Keratinocyte (primary cell): ENCODE results near the gene RPIA. TPM values are rescaled to one million over a fixed set of nuclear protein-coding genes. Genes with fewer than 3 reads are reported as not detected.

ENCODE experiments used
- DNase-seq: peaks from one replicate; pipeline ENCODE4 v3.0.0-alpha.2; 2011; ENCODE audit warnings: low read depth, missing footprints, low spot score
- FAIRE-seq: peaks from 2 replicates; lab custom pipeline; 2011; peaks lifted over from hg19 to GRCh38; lab: Jason Lieb, UNC
- H2AFZ ChIP-seq: 2 replicates; pipeline ENCODE4 v1.6.0; 2012; ENCODE audit warnings: low read length, control low read depth, inconsistent platforms; ENCODE audit not compliant: control insufficient read depth
- H3K27ac ChIP-seq: 2 replicates; pipeline ENCODE4 v1.5.1; 2011; ENCODE audit warnings: low read length; ENCODE audit not compliant: control insufficient read depth, insufficient read depth
- H3K27me3 ChIP-seq: 3 replicates; pipeline ENCODE4 v1.6.0; 2011; ENCODE audit warnings: low read length; ENCODE audit not compliant: control insufficient read depth, insufficient read depth; ENCODE audit errors: extremely low read depth
- H3K36me3 ChIP-seq, 2 experiments: 2 replicates in 1 of 2; 3 replicates in 1 of 2; pipeline ENCODE4 v1.5.1; 2011; ENCODE audit warnings: low read length in 2 of 2, mild to moderate bottlenecking in 1 of 2; ENCODE audit not compliant: control insufficient read depth in 2 of 2, insufficient read depth in 2 of 2; ENCODE audit errors: extremely low read depth in 1 of 2
- H3K4me1 ChIP-seq: 3 replicates; pipeline ENCODE4 v1.5.1; 2011; ENCODE audit warnings: low read length; ENCODE audit not compliant: control insufficient read depth, insufficient read depth; ENCODE audit errors: extremely low read depth
- H3K4me2 ChIP-seq: 3 replicates; pipeline ENCODE4 v1.6.0; 2011; ENCODE audit warnings: low read depth, low read length; ENCODE audit not compliant: control insufficient read depth, insufficient read depth; ENCODE audit errors: extremely low read depth
- H3K4me3 ChIP-seq, 3 experiments: fragments of 200-600 bp in 1 of 3; sonication (generic) in 1 of 3; 2 replicates in 2 of 3; 3 replicates in 1 of 3; pipeline ENCODE4 v1.5.1; 2011 to 2016; ENCODE audit warnings: low read length in 3 of 3, mild to moderate bottlenecking in 3 of 3, control low read depth in 2 of 3, inconsistent platforms in 1 of 3, low read depth in 1 of 3, mixed read lengths in 1 of 3, mixed run types in 1 of 3, moderate library complexity in 1 of 3; ENCODE audit not compliant: control insufficient read depth in 2 of 3, insufficient read depth in 2 of 3; ENCODE audit errors: extremely low read depth in 1 of 3
- H3K79me2 ChIP-seq: 2 replicates; pipeline ENCODE4 v1.6.0; 2012; ENCODE audit warnings: low read length; ENCODE audit not compliant: control insufficient read depth, insufficient read depth
- H3K9ac ChIP-seq: 3 replicates; pipeline ENCODE4 v1.6.0; 2011; ENCODE audit warnings: low read length; ENCODE audit not compliant: control insufficient read depth, insufficient read depth; ENCODE audit errors: extremely low read depth
- H3K9me1 ChIP-seq: 3 replicates; pipeline ENCODE4 v1.6.0; 2011; ENCODE audit warnings: low read length; ENCODE audit not compliant: control insufficient read depth, insufficient read depth; ENCODE audit errors: extremely low read depth
- H3K9me3 ChIP-seq: 2 replicates; pipeline ENCODE4 v1.5.1; 2012; ENCODE audit warnings: low read depth, low read length; ENCODE audit not compliant: control insufficient read depth
- H4K20me1 ChIP-seq: 3 replicates; pipeline ENCODE4 v1.6.0; 2011; ENCODE audit warnings: low read length; ENCODE audit not compliant: control insufficient read depth, insufficient read depth; ENCODE audit errors: extremely low read depth
- EZH2 ChIP-seq: IDR thresholded peaks from one replicate; pipeline ENCODE4 v1.6.1; 2012; ENCODE audit warnings: inconsistent platforms, mild to moderate bottlenecking, low read length, moderate library complexity
- dilution Hi-C: fragments of 300-500 bp; cut with MboI; formaldehyde crosslinking; loops from one replicate; pipeline ENCODE4 v1.7.0; 2020; ENCODE audit warnings: low sequenced_read_pairs; ENCODE audit not compliant: extremely low pct_ligation_motif_present
- polyA plus RNA-seq, 5 experiments: library from polyadenylated mRNA; depleted of rRNA in 3 of 5; stranded (reverse) in 3 of 5; stranded (forward) in 1 of 5; unstranded in 1 of 5; fragments of >200 nt; gene quantifications; 1 replicate in 1 of 5; 2 replicates in 3 of 5; 3 replicates in 1 of 5; pipeline versions ENCODE4 v1.2.1 to v1.2.3, GENCODE V29; 2011 to 2012; ENCODE audit warnings: missing spikeins in 2 of 5, low read depth in 1 of 5, low replicate concordance in 1 of 5
- TF ChIP-seq, protein P1 (sequence below), 3 experiments: IDR thresholded peaks in 1 of 3; conservative IDR thresholded peaks in 1 of 3; optimal IDR thresholded peaks in 1 of 3; 2 replicates in 2 of 3; 3 replicates in 1 of 3; pipeline versions ENCODE3 to v1.5.1; 2011; ENCODE audit warnings: low read length in 3 of 3, mild to moderate bottlenecking in 3 of 3, moderate library complexity in 2 of 3, control low read depth in 1 of 3, inconsistent platforms in 1 of 3; ENCODE audit not compliant: insufficient read depth in 2 of 3; ENCODE audit errors: extremely low read depth in 1 of 3

Gene RPIA
- polyA plus RNA-seq, 1 donor (not counting 4 experiments of a cell fraction or from before 2014, with no cell fraction given) = 11.4 TPM

DNA sequence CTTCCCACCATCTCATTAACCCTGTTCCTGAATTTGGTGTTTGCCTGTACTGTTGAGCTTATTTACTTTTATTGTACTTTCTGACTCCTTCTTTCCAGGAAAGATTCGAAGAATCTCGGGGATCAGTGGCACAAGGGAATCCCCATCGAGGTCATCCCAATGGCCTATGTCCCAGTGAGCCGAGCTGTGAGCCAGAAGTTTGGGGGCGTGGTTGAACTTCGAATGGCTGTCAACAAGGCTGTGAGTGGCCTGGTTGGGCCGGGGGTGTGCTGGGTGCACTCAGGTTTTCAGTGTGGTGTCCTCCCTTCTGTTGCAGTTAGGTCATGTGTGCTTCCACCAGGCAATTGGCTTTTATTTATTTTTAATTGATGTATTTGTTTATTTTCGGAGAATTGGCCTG, 45.0 kb downstream of the RPIA start:
- no peaks in the 10 kb centered on the region for H3K9me3 ChIP-seq
- no peak overlapping the region for H3K27ac ChIP-seq
- DNase-seq (no peak), FAIRE-seq (no peak)
- H3K27me3 ChIP-seq = no peaks in the 10 kb centered on the region
- H2AFZ ChIP-seq = no peak overlapping the region
- peaks cover 24% of the 10 kb centered on the region for H3K4me1 ChIP-seq
- no peak overlapping the region for H3K4me3 ChIP-seq
- no peaks in the 10 kb centered on the region for H3K9me1 ChIP-seq
- peaks cover 6 to 14% of the 10 kb centered on the region in 2 experiments for H3K36me3 ChIP-seq
- no peak overlapping the region for H3K9ac ChIP-seq
- H3K4me2 ChIP-seq = no peak overlapping the region
- no peaks in the 10 kb centered on the region for H4K20me1 ChIP-seq
- no peak for TF ChIP-seq EZH2
- TF ChIP-seq, protein P1, sequence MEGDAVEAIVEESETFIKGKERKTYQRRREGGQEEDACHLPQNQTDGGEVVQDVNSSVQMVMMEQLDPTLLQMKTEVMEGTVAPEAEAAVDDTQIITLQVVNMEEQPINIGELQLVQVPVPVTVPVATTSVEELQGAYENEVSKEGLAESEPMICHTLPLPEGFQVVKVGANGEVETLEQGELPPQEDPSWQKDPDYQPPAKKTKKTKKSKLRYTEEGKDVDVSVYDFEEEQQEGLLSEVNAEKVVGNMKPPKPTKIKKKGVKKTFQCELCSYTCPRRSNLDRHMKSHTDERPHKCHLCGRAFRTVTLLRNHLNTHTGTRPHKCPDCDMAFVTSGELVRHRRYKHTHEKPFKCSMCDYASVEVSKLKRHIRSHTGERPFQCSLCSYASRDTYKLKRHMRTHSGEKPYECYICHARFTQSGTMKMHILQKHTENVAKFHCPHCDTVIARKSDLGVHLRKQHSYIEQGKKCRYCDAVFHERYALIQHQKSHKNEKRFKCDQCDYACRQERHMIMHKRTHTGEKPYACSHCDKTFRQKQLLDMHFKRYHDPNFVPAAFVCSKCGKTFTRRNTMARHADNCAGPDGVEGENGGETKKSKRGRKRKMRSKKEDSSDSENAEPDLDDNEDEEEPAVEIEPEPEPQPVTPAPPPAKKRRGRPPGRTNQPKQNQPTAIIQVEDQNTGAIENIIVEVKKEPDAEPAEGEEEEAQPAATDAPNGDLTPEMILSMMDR (optimal IDR thresholded peaks at IDR 0.05 in 1 of 3, IDR thresholded peaks at IDR 0.05 in 1 of 3, conservative IDR thresholded peaks at IDR 0.05 in 1 of 3; ENCODE audit: extremely low read depth in 1 of 3, insufficient read depth in 2 of 3, low read length in 3 of 3) = no peak
- dilution Hi-C loops = no loop called here
- no peaks in the 10 kb centered on the region for H3K79me2 ChIP-seq

DNA sequence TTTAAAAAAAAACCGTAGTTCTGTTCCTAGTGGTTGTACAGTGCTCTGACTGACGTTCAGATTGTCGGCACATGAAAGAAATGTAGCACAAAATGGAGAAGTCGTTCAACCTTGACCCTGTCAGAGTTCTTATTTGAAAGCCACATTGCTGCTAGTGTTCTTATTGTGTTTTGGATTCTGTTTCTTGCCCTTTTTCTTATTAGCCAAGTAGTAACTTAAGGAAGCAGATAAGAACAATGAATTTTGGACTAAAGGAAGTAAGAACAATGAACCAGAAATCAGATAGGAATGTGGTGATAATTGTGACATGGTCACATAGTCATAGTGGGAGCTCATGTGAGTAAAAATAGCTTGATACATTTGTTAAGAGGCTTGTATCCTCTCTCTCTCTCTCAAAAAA, 45.9 kb downstream of the RPIA start:
- H3K4me2 ChIP-seq = no peak overlapping the region
- no peaks in the 10 kb centered on the region for H3K9me1 ChIP-seq
- TF ChIP-seq EZH2 = no peak
- TF ChIP-seq, protein P1 (optimal IDR thresholded peaks at IDR 0.05 in 1 of 3, IDR thresholded peaks at IDR 0.05 in 1 of 3, conservative IDR thresholded peaks at IDR 0.05 in 1 of 3; ENCODE audit: extremely low read depth in 1 of 3, insufficient read depth in 2 of 3, low read length in 3 of 3) = no peak
- H3K27me3 ChIP-seq = no peaks in the 10 kb centered on the region
- H3K36me3 ChIP-seq = peaks cover 6 to 14% of the 10 kb centered on the region in 2 experiments
- FAIRE-seq (no peak), DNase-seq (no peak)
- no peak overlapping the region for H3K4me3 ChIP-seq
- H3K79me2 ChIP-seq = no peaks in the 10 kb centered on the region
- peaks cover 24% of the 10 kb centered on the region for H3K4me1 ChIP-seq
- H3K27ac ChIP-seq = no peak overlapping the region
- dilution Hi-C loops = no loop called here
- no peaks in the 10 kb centered on the region for H4K20me1 ChIP-seq
- H3K9ac ChIP-seq = no peak overlapping the region
- no peak overlapping the region for H2AFZ ChIP-seq
- no peaks in the 10 kb centered on the region for H3K9me3 ChIP-seq
